GM13976 (cell line): ENCODE data around the gene CNTN6.

Experiments used
- DNase-seq: peaks from one replicate; pipeline ENCODE4 v3.0.0; 2012; ENCODE audit warnings: low spot score
- in situ Hi-C: fragments of 300-500 bp; cut with MboI; formaldehyde crosslinking; loops from one replicate; pipeline ENCODE4 v1.12.0; 2022; ENCODE audit warnings: low sequenced_read_pairs, mixed read lengths, inconsistent platforms; ENCODE audit not compliant: unreplicated experiment
- TF ChIP-seq, protein P1 (sequence below): IDR thresholded peaks from 2 replicates; pipeline ENCODE4 v1.5.1; 2012; ENCODE audit warnings: borderline replicate concordance, mild to moderate bottlenecking; ENCODE audit not compliant: insufficient read depth; ENCODE audit errors: extremely low read depth, missing control alignments, control extremely low read depth

CNTN6 gene

DNA sequence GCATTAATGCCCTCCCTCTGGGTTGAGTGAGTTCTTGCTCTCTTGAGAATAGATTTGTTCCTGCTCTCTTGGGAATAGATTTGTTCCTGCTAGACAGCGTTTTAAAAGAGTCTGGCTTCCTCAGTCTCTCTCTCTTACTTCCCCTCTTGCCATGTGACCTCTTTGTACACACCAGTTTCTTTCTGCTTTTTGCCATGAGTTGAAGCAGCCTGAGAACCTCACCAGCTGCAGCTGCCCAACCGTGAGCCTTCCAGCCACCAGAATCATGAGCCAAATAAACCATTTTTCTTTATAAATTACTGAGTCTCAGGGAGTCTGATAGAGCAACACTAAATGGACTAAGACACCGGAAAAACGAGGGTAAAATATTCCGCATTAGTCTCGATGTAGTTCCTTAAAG lies 253.6 kb downstream of the CNTN6 start:
- no peak for DNase-seq
- in situ Hi-C loops = no loop called here
- TF ChIP-seq, protein P1, sequence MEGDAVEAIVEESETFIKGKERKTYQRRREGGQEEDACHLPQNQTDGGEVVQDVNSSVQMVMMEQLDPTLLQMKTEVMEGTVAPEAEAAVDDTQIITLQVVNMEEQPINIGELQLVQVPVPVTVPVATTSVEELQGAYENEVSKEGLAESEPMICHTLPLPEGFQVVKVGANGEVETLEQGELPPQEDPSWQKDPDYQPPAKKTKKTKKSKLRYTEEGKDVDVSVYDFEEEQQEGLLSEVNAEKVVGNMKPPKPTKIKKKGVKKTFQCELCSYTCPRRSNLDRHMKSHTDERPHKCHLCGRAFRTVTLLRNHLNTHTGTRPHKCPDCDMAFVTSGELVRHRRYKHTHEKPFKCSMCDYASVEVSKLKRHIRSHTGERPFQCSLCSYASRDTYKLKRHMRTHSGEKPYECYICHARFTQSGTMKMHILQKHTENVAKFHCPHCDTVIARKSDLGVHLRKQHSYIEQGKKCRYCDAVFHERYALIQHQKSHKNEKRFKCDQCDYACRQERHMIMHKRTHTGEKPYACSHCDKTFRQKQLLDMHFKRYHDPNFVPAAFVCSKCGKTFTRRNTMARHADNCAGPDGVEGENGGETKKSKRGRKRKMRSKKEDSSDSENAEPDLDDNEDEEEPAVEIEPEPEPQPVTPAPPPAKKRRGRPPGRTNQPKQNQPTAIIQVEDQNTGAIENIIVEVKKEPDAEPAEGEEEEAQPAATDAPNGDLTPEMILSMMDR = no peak

DNA sequence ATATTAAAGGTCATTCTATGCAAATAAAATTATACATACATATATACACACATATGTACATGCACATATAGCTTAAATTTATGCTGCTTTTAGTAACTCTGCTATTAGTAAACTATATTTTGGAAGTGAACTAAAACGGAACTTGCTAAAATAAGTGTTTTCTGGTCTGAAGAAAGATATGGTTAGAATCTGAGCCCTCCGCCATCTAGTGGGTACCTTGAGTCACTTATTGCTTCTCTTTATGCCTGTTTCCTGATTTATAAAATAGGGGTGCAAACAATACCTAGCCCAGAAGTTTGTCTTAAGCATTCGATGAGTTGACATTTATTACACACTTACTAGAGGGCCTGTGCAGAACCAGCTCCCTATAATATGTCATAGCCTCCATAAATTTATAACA lies 255.7 kb downstream of the CNTN6 start:
- no peak for DNase-seq
- TF ChIP-seq, protein P1 = no peak
- in situ Hi-C loops = no loop called here

DNA sequence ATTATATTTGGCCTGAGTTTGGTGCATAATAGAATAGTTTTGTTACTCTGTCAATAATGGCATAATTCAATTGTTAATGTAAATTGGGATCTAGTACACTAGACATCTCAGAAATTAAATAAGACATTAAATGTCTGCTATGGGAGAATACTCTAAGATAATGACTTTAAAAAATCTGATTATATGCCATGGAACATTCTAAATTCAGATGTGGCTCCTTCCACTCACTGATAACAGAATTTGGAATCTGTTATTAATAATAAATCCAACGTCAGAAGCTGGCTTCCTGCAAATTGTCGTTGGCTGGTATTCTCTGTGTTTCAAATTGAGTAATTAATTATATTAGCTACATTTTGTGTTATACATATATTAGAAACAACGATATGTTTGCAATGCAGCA lies 258.1 kb downstream of the CNTN6 start:
- TF ChIP-seq, protein P1 = no peak
- DNase-seq = no peak
- in situ Hi-C loops = no loop called here

DNA sequence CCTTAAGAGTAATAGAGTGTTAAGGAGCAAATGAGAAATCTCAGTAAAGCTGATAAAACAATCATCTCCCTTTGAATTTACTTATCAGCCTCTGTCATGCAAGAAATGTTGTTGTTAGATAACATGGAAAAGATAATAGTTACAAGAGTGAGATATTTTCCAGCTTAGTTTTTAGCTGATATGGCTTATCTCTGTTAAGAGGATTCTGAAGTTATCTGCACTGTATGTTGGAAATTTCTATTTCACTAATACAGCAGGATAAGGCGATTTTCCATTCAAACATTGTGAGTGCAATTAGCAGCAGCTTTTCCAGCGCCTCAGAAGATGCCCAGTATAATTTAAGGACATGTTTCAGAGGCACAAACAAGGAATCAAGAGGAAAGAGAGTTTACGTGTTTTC lies 262.9 kb downstream of the CNTN6 start:
- in situ Hi-C loops = no loop called here
- TF ChIP-seq, protein P1 = no peak
- no peak for DNase-seq

DNA sequence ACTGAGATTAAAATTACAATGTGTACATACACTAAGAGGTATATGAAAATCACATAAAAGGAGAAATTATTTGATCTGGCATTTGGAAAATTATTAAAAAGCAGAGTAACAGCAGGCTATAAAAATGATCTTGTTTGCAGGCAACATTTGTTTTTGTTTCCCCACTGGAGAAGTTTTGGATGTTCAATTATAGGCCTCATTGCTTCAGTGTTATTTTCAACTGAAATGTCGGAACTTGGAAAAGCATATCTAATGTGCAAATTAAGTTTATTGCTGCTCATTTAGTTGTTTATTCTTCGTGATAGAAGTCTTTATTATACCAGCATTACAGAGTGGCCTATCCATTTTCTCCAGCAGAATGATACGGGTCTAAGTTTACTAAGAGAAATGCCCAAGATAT lies 263.3 kb downstream of the CNTN6 start:
- in situ Hi-C loops = no loop called here
- TF ChIP-seq, protein P1 = no peak
- no peak for DNase-seq

DNA sequence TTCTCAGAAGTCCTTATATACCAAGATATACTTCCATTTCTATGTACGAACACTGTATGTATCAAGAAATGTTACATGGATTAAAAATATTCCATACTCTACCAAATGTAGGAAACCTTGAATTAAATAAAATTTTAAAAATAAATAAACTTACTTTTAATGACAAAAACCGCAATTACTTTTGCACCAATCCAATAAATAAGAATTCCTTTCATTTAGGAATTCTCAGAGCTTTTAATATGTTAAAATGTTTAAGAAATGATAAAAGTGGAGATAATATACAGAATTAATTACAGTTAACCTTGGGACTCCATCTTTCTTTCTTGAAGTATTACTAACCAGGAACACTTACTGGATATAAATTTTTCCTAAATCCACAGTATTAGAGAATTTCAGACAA lies 272.7 kb downstream of the CNTN6 start:
- TF ChIP-seq, protein P1 = no peak
- in situ Hi-C loops = no loop called here
- DNase-seq = no peak

DNA sequence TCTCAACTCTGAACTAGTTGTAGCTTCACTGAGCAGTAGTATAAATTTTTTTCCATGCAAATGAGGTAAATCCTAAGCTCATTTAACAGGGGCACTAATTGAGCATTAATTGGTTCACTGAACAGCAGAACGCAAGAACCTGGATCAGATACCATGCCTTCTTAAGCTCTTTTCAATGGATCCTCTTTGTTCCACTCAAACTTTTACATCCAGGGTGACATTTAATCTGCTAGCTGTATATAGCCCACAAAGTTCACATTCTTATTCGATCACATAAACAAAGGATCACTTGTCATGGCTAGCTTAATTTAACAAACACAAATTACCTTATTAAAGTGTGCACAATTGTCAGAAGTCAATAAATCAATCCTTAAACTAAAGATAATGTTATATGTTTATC lies 281.6 kb downstream of the CNTN6 start:
- TF ChIP-seq, protein P1 = no peak
- DNase-seq = no peak
- in situ Hi-C loops = no loop called here
